Measurements from ENCODE around the gene BAHCC1. TPM values are rescaled to one million over a fixed set of nuclear protein-coding genes. Genes with fewer than 3 reads are reported as not detected.

The BAHCC1 gene
- total and polyA plus RNA-seq, 2 donors from 2014 or later, result 2.6 to 20.5 TPM

- Histone ChIP-seq H3K9ac (ENCODE audit: low read length in 3 of 3) (no peak overlapping the region), H3K27ac (ENCODE audit: low read depth in 2 of 2, low read length in 2 of 2) (no peak overlapping the region), H3K9me3 (ENCODE audit: control insufficient read depth in 2 of 3, insufficient read depth in 1 of 3, low read length in 3 of 3) (no peaks in the 10 kb centered on the region), H3K4me1 (ENCODE audit: control insufficient read depth in 2 of 3, insufficient read depth in 2 of 3, low read depth in 1 of 3, low read length in 3 of 3) (peaks cover 0 to 6% (median 0%) of the 10 kb centered on the region in 3 donors), H3K36me3 (ENCODE audit: control insufficient read depth in 2 of 3, insufficient read depth in 3 of 3, low read length in 3 of 3) (no peaks in the 10 kb centered on the region), H3K27me3 (ENCODE audit: control insufficient read depth, insufficient read depth, low read length) (no peaks in the 10 kb centered on the region), H3K4me3 (ENCODE audit: low read length in 3 of 3) (no peak overlapping the region)
- no peak for TF ChIP-seq CTCF (IDR thresholded peaks at IDR 0.05; ENCODE audit: borderline replicate concordance, extremely low read depth, insufficient read depth)
- FAIRE-seq (no peak), DNase-seq (no peak)
- intact Hi-C loops (cut with DNase I), result no loop called here
Observed at GRCh38 chr17:81413497-81414135, 18.4 kb downstream of the BAHCC1 start.

GRCh38 chr17:81414756-81415516, 19.7 kb downstream of the BAHCC1 start:
- DNase-seq (no peak), FAIRE-seq (no peak)
- intact Hi-C loops (cut with DNase I), result no loop called here
- peaks cover 0 to 16% (median 2%) of the 10 kb centered on the region in 3 donors for H3K4me1 ChIP-seq (ENCODE audit: control insufficient read depth in 2 of 3, insufficient read depth in 2 of 3, low read depth in 1 of 3, low read length in 3 of 3)
- H3K4me3 ChIP-seq (ENCODE audit: low read length in 3 of 3), result no peak overlapping the region
- H3K27me3 ChIP-seq (ENCODE audit: control insufficient read depth, insufficient read depth, low read length), result no peaks in the 10 kb centered on the region
- no peak for TF ChIP-seq CTCF (IDR thresholded peaks at IDR 0.05; ENCODE audit: borderline replicate concordance, extremely low read depth, insufficient read depth)
- no peak overlapping the region for H3K9ac ChIP-seq (ENCODE audit: low read length in 3 of 3)
- no peaks in the 10 kb centered on the region for H3K9me3 ChIP-seq (ENCODE audit: control insufficient read depth in 2 of 3, insufficient read depth in 1 of 3, low read length in 3 of 3)
- no peak overlapping the region for H3K27ac ChIP-seq (ENCODE audit: low read depth in 2 of 2, low read length in 2 of 2)
- H3K36me3 ChIP-seq (ENCODE audit: control insufficient read depth in 2 of 3, insufficient read depth in 3 of 3, low read length in 3 of 3), result no peaks in the 10 kb centered on the region

DNA sequence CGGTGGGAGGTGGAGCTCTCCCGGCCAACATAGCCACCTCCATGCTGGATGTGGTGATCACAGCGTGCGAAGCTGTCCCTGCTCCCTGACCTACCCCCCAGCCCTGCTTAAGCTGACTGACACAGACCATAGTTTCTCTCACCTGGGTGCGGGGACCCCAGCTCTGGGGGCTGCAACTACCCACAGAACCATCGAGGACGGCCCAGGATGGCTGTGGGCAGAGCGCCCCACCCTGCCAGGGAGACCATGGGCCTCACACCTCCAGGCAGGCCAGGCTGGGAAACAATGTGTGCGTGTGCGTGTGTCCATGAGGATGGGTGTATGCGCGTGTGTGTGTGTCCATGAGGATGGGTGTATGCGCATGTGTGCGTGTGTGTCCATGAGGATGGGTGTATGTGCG, 20.4 kb downstream of the BAHCC1 start:
- Histone ChIP-seq H3K27me3 (ENCODE audit: control insufficient read depth, insufficient read depth, low read length) (no peaks in the 10 kb centered on the region), H3K36me3 (ENCODE audit: control insufficient read depth in 2 of 3, insufficient read depth in 3 of 3, low read length in 3 of 3) (no peaks in the 10 kb centered on the region), H3K9ac (ENCODE audit: low read length in 3 of 3) (no peak overlapping the region), H3K4me1 (ENCODE audit: control insufficient read depth in 2 of 3, insufficient read depth in 2 of 3, low read depth in 1 of 3, low read length in 3 of 3) (peaks cover 0 to 24% (median 6%) of the 10 kb centered on the region in 3 donors), H3K4me3 (ENCODE audit: low read length in 3 of 3) (no peak overlapping the region), H3K9me3 (ENCODE audit: control insufficient read depth in 2 of 3, insufficient read depth in 1 of 3, low read length in 3 of 3) (no peaks in the 10 kb centered on the region), H3K27ac (ENCODE audit: low read depth in 2 of 2, low read length in 2 of 2) (no peak overlapping the region)
- no peak for TF ChIP-seq CTCF (IDR thresholded peaks at IDR 0.05; ENCODE audit: borderline replicate concordance, extremely low read depth, insufficient read depth)
- intact Hi-C loops (cut with DNase I), result no loop called here
- no peak for DNase-seq
- FAIRE-seq, result no peak
